Endothelial cell of umbilical vein (primary cell): ENCODE data around the gene RPL39L. TPM values are rescaled to one million over a fixed set of nuclear protein-coding genes. Genes with fewer than 3 reads are reported as not detected.

ENCODE experiments used
- BruUV-seq: library from RNA; stranded (reverse); fragments of 400-500 nt; replicated peaks from 2 replicates; lab custom pipeline; 2021; lab: Mats Ljungman, UMichigan
- CTCF ChIA-PET: fragments of 300-600, 350-600 bp; sonication (Branson Sonifier 250); formaldehyde crosslinking; loops from one replicate; lab custom pipeline; 2021; ENCODE audit warnings: antibody characterized with exemption, inconsistent platforms; lab: Charles Lee
- POLR2A ChIA-PET: fragments of 300-600, 350-600 bp; sonication (Branson Sonifier 250); formaldehyde crosslinking; loops from one replicate; lab custom pipeline; 2021; ENCODE audit warnings: antibody characterized with exemption, inconsistent platforms; lab: Charles Lee
- DNase-seq: peaks from one replicate; pipeline ENCODE4 v3.0.0-alpha.2; 2011; ENCODE audit warnings: low read depth, low spot score
- FAIRE-seq: peaks from 2 replicates; lab custom pipeline; 2011; peaks lifted over from hg19 to GRCh38; lab: Jason Lieb, UNC
- H2AFZ ChIP-seq: 2 replicates; pipeline ENCODE4 v1.6.0; 2012; ENCODE audit warnings: low read depth, low read length, control low read depth, inconsistent platforms
- H3K27ac ChIP-seq: 2 replicates; pipeline ENCODE4 v1.5.1; 2011; ENCODE audit warnings: low read depth, mild to moderate bottlenecking, control low read depth, low read length, moderate library complexity; ENCODE audit not compliant: insufficient read depth
- H3K27me3 ChIP-seq, 2 experiments: 2 replicates each; pipeline versions ENCODE4 v1.6.0 to v1.6.1; 2011; ENCODE audit warnings: low read length in 2 of 2, mixed read lengths in 1 of 2; ENCODE audit not compliant: control insufficient read depth in 2 of 2, insufficient read depth in 2 of 2
- H3K36me3 ChIP-seq, 2 experiments: 2 replicates in 1 of 2; 3 replicates in 1 of 2; pipeline ENCODE4 v1.5.1; 2011; ENCODE audit warnings: low read length in 2 of 2, mild to moderate bottlenecking in 1 of 2, moderate library complexity in 1 of 2; ENCODE audit not compliant: control insufficient read depth in 2 of 2, insufficient read depth in 2 of 2; ENCODE audit errors: extremely low read depth in 1 of 2
- H3K4me1 ChIP-seq: 3 replicates; pipeline ENCODE4 v1.5.1; 2011; ENCODE audit warnings: mild to moderate bottlenecking, low read length; ENCODE audit not compliant: control insufficient read depth, insufficient read depth; ENCODE audit errors: extremely low read depth
- H3K4me2 ChIP-seq: 2 replicates; pipeline ENCODE4 v1.6.1; 2011; ENCODE audit warnings: low read length, control low read depth, mixed read lengths; ENCODE audit not compliant: insufficient read depth
- H3K4me3 ChIP-seq, 3 experiments: fragments of 200-600 bp in 1 of 3; sonication (generic), shearing (Covaris generic) in 1 of 3; replicated peaks in 1 of 3; 2 replicates each; pipeline ENCODE4 v1.5.1; 2011 to 2016; ENCODE audit warnings: control low read depth in 3 of 3, low read length in 3 of 3, mild to moderate bottlenecking in 2 of 3, inconsistent platforms in 1 of 3, low read depth in 1 of 3, moderate library complexity in 1 of 3; ENCODE audit not compliant: insufficient read depth in 1 of 3
- H3K79me2 ChIP-seq: 2 replicates; pipeline ENCODE4 v1.6.0; 2012; ENCODE audit warnings: low read length, inconsistent platforms; ENCODE audit not compliant: control insufficient read depth, insufficient read depth
- H3K9ac ChIP-seq: replicated peaks from 2 replicates; pipeline ENCODE3; 2011; ENCODE audit warnings: low read length, control low read depth; ENCODE audit not compliant: insufficient read depth; ENCODE audit errors: extremely low read depth
- H3K9me1 ChIP-seq: replicated peaks from 3 replicates; pipeline ENCODE4 v1.6.0; 2011; ENCODE audit warnings: mild to moderate bottlenecking, low read length; ENCODE audit not compliant: control insufficient read depth, insufficient read depth; ENCODE audit errors: extremely low read depth
- H3K9me3 ChIP-seq: replicated peaks from 2 replicates; pipeline ENCODE4 v1.5.1; 2012; ENCODE audit warnings: low read length, inconsistent platforms; ENCODE audit not compliant: control insufficient read depth, insufficient read depth
- H4K20me1 ChIP-seq: replicated peaks from 2 replicates; pipeline ENCODE3; 2011; ENCODE audit warnings: mild to moderate bottlenecking, low read length; ENCODE audit not compliant: control insufficient read depth, insufficient read depth; ENCODE audit errors: extremely low read depth
- CTCF ChIP-seq, 2 donors: IDR thresholded peaks; 1 replicate in 1 of 2; 2 replicates in 1 of 2; pipeline ENCODE4 v1.5.1; 2011; ENCODE audit warnings: low read length in 2 of 2, mild to moderate bottlenecking in 2 of 2, moderate library complexity in 2 of 2, control low read depth in 1 of 2, inconsistent platforms in 1 of 2, low read depth in 1 of 2; ENCODE audit not compliant: insufficient read depth in 1 of 2; ENCODE audit errors: extremely low read depth in 1 of 2
- EZH2 ChIP-seq: IDR thresholded peaks from 2 replicates; pipeline ENCODE4 v1.6.1; 2012; ENCODE audit warnings: borderline replicate concordance, low read depth, mild to moderate bottlenecking, moderate library complexity, low read length, inconsistent platforms; ENCODE audit not compliant: severe bottlenecking
- FOS ChIP-seq: IDR thresholded peaks from 2 replicates; pipeline ENCODE4 v1.6.1; 2011; ENCODE audit warnings: mild to moderate bottlenecking, low read length, moderate library complexity, borderline replicate concordance; ENCODE audit not compliant: insufficient read depth
- GATA2 ChIP-seq: IDR thresholded peaks from 2 replicates; pipeline ENCODE4 v1.7.0; 2011; ENCODE audit warnings: low read depth, mild to moderate bottlenecking, moderate library complexity, mixed read lengths, low read length; ENCODE audit not compliant: insufficient read length, insufficient read depth
- JUN ChIP-seq: IDR thresholded peaks from 2 replicates; pipeline ENCODE4 v1.6.1; 2011; ENCODE audit warnings: borderline replicate concordance, low read depth; ENCODE audit not compliant: insufficient read length, insufficient read depth
- MAX ChIP-seq: IDR thresholded peaks from 2 replicates; pipeline ENCODE4 v1.6.1; 2011; ENCODE audit not compliant: insufficient read depth, insufficient read length
- MYC ChIP-seq: IDR thresholded peaks from one replicate; pipeline ENCODE4 v1.6.1; 2011; ENCODE audit warnings: mild to moderate bottlenecking, low read depth, low read length
- POLR2A ChIP-seq: IDR thresholded peaks from 2 replicates; pipeline ENCODE4 v1.6.1; 2012; ENCODE audit warnings: low read depth, mild to moderate bottlenecking, control low read depth, low read length
- POLR2AphosphoS5 ChIP-seq: IDR thresholded peaks from 2 replicates; pipeline ENCODE4 v1.6.1; 2012; ENCODE audit warnings: low read depth, mild to moderate bottlenecking, control low read depth, low read length, moderate library complexity; ENCODE audit not compliant: insufficient read depth
- dilution Hi-C: fragments of 300-500 bp; cut with MboI; formaldehyde crosslinking; loops from one replicate; pipeline ENCODE4 v1.15.0; 2019; ENCODE audit warnings: low sequenced_read_pairs; ENCODE audit not compliant: extremely low pct_ligation_motif_present
- intact Hi-C: fragments of 100-400 bp; cut with micrococcal nuclease; formaldehyde crosslinking; loops from one replicate; pipeline ENCODE4 v1.10.0; 2022
- polyA plus RNA-seq, 4 experiments: library from polyadenylated mRNA; depleted of rRNA in 3 of 4; stranded (reverse) in 3 of 4; unstranded in 1 of 4; fragments of >200 nt; gene quantifications; 2 replicates each; pipeline versions ENCODE4 v1.2.1 to v1.2.3, GENCODE V29; 2011 to 2012; ENCODE audit warnings: missing spikeins in 1 of 4
- total RNA-seq: library from RNA; stranded (reverse); gene quantifications from 2 replicates; pipeline ENCODE4 v1.2.3, GENCODE V29; 2021

Gene RPL39L
- total and polyA plus RNA-seq, 2 donors (not counting 3 experiments of a cell fraction or from before 2014, with no cell fraction given): 14.3 to 22.3 TPM

GRCh38 chr3:187072102-187072501, 67.2 kb downstream of the RPL39L start:
- ChIA-PET POLR2A (no interaction called here), CTCF (interaction anchor here (0.6 kb wide), 1 partner anchor 9 kb away, joined by 3 read pairs; no protein-coding TSS in a partner anchor)
- Histone ChIP-seq H3K27ac (no peak overlapping the region), H3K4me2 (no peak overlapping the region), H3K9me3 (no peaks in the 10 kb centered on the region), H3K27me3 (no peaks in the 10 kb centered on the region), H3K9ac (no peak overlapping the region), H3K36me3 (peaks cover 3 to 47% of the 10 kb centered on the region in 2 experiments), H2AFZ (no peak overlapping the region), H4K20me1 (no peaks in the 10 kb centered on the region), H3K79me2 (no peaks in the 10 kb centered on the region), H3K9me1 (no peaks in the 10 kb centered on the region), H3K4me3 (no peak overlapping the region), H3K4me1 (no peaks in the 10 kb centered on the region)
- FAIRE-seq (no peak), DNase-seq (no peak)
- dilution Hi-C loops: no loop called here
- no TSS peak for BruUV-seq
- TF ChIP-seq GATA2: no peak
- TF ChIP-seq CTCF (IDR thresholded peaks at IDR 0.05; ENCODE audit: extremely low read depth in 1 of 2, insufficient read depth in 1 of 2, low read depth in 1 of 2, low read length in 2 of 2): no peak
- TF ChIP-seq EZH2: no peak
- no peak for TF ChIP-seq FOS
- no peak for TF ChIP-seq JUN
- no peak for TF ChIP-seq MAX
- TF ChIP-seq POLR2A: no peak
- no peak for TF ChIP-seq MYC
- no peak for TF ChIP-seq POLR2AphosphoS5
- intact Hi-C loops: no loop called here

Other genes starting within 250 kb of the RPL39L start
- 86.5 and 101 TPM in 2 replicates for gene ST6GAL1, start 209.0 kb downstream of the RPL39L start, total RNA-seq
- gene ST6GAL1, start 209.0 kb downstream of the RPL39L start, polyA plus RNA-seq: 61.2 and 63.9 TPM in 2 replicates
- gene RTP1, start 58.0 kb upstream of the RPL39L start, total RNA-seq: not detected in 2 replicates
- not detected in 2 replicates for gene RTP1, start 58.0 kb upstream of the RPL39L start, polyA plus RNA-seq
- 0.31 TPM in 1 of 2 replicates, not detected in the other for gene MASP1, start 152.2 kb upstream of the RPL39L start, total RNA-seq
- 0.50 and 0.75 TPM in 2 replicates for gene MASP1, start 152.2 kb upstream of the RPL39L start, polyA plus RNA-seq
- gene RTP4, start 228.9 kb upstream of the RPL39L start, total RNA-seq: 0.22 TPM in 1 of 2 replicates, not detected in the other
- gene RTP4, start 228.9 kb upstream of the RPL39L start, polyA plus RNA-seq: 0.08 and 0.12 TPM in 2 replicates